GM21529 (cell line): ENCODE results near the gene FSIP1.

Source experiments
- ATAC-seq: cut with Tn5 transposase; IDR thresholded peaks from one replicate; pipeline ENCODE4 v1.9.1; 2021; ENCODE audit not compliant: unreplicated experiment

The FSIP1 gene

GRCh38 chr15:39690881-39691634 is 91.6 kb downstream of the FSIP1 start:
- no peak for ATAC-seq

DNA sequence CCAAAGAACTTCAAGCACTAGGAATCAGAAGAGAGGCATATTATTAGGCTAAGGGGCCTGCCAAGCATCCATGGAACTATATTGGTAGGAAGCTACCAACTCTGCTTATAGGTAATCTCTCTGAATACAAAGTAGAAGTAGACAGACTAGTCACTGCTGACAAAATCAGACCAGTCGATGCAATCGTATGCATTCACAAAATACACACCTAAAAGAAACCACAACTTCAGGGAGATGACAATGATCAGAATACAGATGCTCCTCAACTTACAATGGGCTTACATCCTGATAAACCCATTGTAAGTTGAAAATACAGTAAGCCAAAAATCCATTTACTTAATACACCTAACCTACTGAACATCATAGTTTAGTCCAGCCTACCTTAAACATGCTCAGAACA is 94.7 kb downstream of the FSIP1 start:
- ATAC-seq = no peak

- ATAC-seq = no peak
Observed at GRCh38 chr15:39685999-39686613, 96.5 kb downstream of the FSIP1 start.

DNA sequence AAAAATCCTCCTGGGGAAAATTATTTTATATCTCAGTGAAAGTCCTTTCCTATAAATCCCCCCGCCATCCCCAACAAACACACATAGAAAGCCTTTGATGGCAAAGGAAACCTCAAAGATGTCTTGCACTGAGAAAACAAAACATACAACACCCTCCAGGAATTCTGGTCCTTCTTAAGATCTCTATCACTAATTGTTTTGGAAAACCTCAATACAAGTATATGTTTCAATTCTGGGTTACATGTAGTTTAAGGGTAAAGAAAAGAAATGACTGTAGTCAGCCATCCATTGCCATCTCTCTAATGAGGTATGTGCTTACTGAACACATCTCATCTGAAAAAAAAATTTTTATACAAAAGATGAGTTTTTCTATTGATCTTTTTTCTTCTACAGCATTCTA is 97.3 kb downstream of the FSIP1 start:
- ATAC-seq = no peak

GRCh38 chr15:39684233-39684632 is 98.4 kb downstream of the FSIP1 start:
- no peak for ATAC-seq

DNA sequence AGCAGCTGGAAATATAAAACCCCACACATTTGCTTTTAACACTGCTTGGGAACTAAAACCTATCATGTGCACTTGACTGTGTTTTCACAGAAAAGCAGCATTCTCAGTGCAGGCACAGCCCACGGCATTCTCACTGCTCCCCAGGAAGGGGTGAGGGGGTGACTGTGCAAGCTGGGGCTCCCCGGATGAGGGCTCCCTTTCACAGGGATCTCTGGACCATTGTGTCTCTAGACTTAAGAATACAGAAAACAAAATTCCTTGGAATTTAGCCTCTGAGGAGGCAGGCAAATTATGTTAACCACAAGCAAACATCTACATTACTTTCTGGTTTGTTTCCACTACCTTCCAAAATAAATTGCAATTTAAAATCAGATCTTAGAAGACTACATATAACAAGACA is 100.3 kb downstream of the FSIP1 start:
- ATAC-seq = no peak

DNA sequence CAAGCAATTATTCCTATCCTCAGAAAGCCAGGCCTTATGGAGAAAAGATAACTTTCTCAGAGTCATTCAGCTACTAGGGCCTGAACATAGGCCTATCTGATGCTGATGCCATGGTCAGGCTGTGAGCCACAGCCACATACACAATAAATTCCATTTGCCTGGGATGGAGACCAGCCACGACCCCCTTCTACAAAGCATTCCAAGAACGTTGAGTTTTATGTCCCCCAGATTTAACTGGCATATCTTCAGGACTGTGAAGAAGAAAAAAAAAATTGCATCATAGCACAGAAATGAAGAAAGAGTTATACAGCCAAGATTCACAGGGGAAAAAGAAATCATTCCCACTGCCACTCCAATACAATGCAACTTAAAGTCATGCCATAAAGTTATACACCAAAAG is 101.8 kb downstream of the FSIP1 start:
- ATAC-seq = no peak

DNA sequence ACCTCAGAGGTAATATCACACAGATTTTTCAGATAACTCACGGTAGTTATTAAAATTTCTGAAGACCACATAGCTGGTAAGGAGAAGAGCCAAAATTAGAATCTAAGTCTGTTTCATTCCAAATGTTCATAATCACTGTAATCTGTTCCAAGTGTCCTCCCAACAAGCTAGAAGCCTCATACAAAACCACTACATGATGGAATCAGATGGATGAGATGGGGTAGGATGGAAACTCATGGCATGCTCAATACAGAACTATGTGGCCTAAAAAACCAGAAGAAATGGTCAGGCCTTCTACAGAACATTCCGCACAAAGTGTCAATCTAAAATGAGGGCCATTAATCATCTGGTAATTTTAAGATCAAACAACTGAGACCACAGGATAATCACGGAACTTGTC is 110.0 kb downstream of the FSIP1 start:
- ATAC-seq = no peak

- no peak for ATAC-seq
Observed at GRCh38 chr15:39672184-39672583, 110.5 kb downstream of the FSIP1 start.

- ATAC-seq = no peak
Observed at GRCh38 chr15:39670687-39671086, 112.0 kb downstream of the FSIP1 start.

GRCh38 chr15:39669661-39670060 is 113.0 kb downstream of the FSIP1 start:
- ATAC-seq = no peak

DNA sequence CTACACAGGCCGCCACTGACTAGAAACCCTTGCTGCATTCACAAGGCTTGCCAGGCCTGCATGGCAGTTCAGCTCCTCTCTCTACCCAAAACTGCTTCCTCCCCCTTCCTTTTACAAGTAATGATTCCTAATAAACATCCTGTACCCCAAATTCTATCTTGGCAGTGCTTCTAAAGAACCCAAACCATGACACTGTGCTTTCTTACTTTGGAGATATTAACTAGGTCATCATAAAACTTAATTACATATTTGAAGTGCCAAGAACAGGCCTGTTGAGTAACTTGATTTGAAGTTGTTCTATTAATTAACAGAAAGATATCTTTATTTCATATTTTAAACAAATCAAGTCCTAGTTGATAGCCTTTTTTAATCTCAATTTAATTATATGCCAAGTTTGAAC is 113.4 kb downstream of the FSIP1 start:
- ATAC-seq = no peak

- ATAC-seq = no peak
Observed at GRCh38 chr15:39668457-39668856, 114.2 kb downstream of the FSIP1 start.

DNA sequence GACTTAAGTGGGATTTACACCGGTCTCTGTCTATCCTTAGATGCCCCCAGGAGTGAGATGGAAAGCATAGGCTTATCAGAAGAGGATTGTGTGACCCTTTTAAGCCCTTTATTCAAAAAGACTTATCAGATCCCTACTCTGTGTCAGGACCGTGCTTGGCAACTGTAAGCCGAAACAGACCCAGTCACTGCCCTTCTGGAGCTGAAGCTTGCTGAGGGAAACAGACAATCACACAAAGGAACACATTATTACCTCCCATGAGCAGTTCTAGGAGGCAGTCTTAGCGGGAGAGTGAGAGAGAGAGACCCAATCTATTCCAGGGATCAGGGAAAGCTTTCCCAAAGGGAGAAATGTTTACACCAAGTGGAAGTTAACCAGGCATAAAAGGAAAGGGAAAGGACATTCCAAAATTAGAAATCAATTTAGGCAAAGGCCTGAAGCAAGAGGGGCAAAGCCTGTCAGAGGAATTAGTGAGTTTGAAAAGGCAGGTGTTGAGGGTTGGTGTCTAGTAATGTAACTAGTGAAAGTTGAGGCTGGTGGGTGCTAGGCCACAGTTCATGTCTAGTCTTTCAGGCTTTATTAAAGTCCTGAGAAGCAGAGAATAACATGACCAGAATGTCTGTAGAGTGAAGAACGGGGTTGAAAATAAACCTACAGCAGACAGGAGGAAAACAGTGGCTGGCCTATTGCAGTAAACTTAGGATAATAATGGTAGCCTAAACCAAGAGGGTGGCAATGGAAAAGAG is 115.1 kb downstream of the FSIP1 start:
- ATAC-seq = no peak

DNA sequence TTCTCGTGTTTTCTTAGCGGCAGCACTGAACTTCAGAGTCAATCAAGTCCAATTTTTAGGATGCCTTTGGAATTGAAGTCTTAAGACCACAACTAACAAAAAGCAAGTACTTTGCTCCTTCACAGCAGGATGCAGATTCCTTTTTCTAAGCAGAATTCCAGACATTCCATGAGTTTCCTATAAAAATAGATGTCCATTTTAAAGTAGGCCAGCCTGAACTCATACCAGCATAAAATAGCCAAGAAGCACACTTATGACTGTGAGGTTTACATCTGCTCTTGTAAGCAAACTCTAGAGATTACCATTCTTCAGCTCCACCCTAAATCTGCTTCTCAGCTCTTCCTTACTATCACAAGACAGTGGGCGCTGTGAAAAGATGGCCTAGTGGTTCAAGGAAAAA is 116.0 kb downstream of the FSIP1 start:
- ATAC-seq = no peak

DNA sequence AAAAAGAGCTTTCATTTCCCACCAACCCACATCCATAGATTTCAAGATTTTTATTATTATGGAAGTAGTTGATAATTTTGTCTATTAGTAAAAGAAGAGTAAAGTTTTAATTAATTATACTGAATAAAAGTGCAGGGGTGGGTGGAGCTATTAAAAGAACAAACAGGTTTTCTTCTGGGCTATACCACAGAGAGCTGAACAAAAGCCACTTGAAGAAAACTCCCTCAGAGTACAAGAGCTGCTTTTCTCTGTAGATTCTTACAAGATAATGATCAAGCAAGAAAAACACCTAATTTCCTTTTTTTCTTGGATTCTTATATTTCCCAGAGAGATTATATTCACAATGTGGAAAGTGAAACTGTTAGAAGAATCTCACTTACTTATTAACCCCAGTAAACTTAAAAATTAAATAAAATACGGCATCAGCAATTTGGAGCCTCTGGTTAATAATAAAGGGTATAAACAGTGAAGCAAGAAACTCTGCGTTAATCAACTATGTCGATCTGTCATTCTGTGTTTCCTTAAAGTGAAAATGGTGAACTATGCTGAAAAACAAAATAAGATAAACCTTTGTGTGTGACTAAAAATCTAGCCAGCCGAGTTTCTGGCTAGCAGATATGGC is 116.9 kb downstream of the FSIP1 start:
- no peak for ATAC-seq

DNA sequence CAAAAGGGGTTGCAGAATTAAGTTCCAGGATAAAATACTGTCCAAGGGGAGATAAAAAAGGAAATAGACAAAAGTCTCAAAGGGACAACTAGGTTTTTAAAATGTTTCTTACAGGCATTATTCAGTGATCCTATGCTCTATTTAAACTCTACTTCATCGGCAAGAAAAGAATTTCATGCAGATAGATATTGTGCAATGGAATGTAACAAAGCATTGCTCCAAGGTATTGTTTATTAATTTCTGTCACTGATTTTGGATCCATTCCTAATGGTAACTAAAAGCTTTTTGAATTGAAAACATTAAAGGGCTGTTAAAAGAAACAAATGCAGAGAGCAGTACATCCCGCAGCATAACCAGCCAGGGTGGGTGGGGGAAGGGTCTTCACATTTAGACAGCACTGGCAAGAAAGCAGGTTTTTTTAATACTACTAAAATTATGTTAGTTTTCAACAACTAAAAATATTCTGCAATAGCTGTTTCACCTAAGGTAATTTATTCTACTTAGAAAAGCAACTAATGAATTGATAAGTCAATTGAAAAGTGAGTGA is 118.9 kb downstream of the FSIP1 start:
- ATAC-seq = no peak

- ATAC-seq = no peak
Observed at GRCh38 chr15:39661776-39662175, 120.9 kb downstream of the FSIP1 start.

GRCh38 chr15:39658740-39659139 is 123.9 kb downstream of the FSIP1 start:
- no peak for ATAC-seq

DNA sequence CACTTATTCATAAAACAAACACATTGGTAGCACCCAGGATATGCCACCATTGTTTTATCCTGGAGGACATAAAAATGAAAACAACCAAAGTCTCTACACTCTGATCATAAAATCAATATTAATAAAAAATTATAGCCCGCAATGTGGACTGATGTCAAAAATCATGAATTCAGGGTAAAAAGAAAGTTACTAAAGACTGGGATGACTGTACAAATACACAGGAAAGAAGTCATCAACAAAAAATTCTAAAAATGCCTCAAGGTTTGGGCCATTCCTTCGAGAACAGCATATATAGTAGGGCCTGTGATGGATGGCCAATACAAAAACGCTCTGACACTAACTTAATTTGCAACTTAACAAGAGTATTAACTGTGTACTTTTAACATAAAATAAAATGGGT is 125.0 kb downstream of the FSIP1 start:
- ATAC-seq = no peak

- ATAC-seq = no peak
Observed at GRCh38 chr15:39657181-39657580, 125.5 kb downstream of the FSIP1 start.
